Endodermal cell (in vitro differentiated cells): ENCODE results near the gene SPATA32. TPM values are rescaled to one million over a fixed set of nuclear protein-coding genes. Genes with fewer than 3 reads are reported as not detected.

Experiments used
- DNase-seq: peaks from one replicate; pipeline ENCODE4 v3.0.0-alpha.2; 2017
- H3K27ac ChIP-seq: 2 replicates; pipeline ENCODE4 v1.5.1; 2013; ENCODE audit warnings: mild to moderate bottlenecking, low read depth, low read length, moderate library complexity
- H3K27me3 ChIP-seq: 2 replicates; pipeline ENCODE4 v1.6.1; 2013; ENCODE audit warnings: mild to moderate bottlenecking, low read length, moderate library complexity; ENCODE audit not compliant: insufficient read depth, control insufficient read depth, poor library complexity, severe bottlenecking
- H3K36me3 ChIP-seq: 2 replicates; pipeline ENCODE4 v1.7.0; 2013; ENCODE audit warnings: mild to moderate bottlenecking, low read length, moderate library complexity; ENCODE audit not compliant: control insufficient read depth, insufficient read depth
- H3K4me1 ChIP-seq: one replicate; pipeline ENCODE4 v1.7.0; 2013; ENCODE audit warnings: low read length; ENCODE audit not compliant: control insufficient read depth, insufficient read depth
- H3K4me3 ChIP-seq: 2 replicates; pipeline ENCODE4 v1.5.1; 2013; ENCODE audit warnings: mild to moderate bottlenecking, low read length, moderate library complexity
- H3K9ac ChIP-seq: 2 replicates; pipeline ENCODE4 v1.6.1; 2013; ENCODE audit warnings: mild to moderate bottlenecking, low read length, moderate library complexity; ENCODE audit not compliant: poor library complexity, severe bottlenecking; ENCODE audit errors: extremely low read depth
- H3K9me3 ChIP-seq: 2 replicates; pipeline ENCODE4 v1.6.1; 2013; ENCODE audit warnings: mild to moderate bottlenecking, low read length, moderate library complexity; ENCODE audit not compliant: control insufficient read depth
- H3K27ac Mint-ChIP-seq: 2 replicates; pipeline ENCODE4 v1.8.0; 2020; ENCODE audit warnings: mixed read lengths
- H3K27me3 Mint-ChIP-seq: 2 replicates; pipeline ENCODE4 v1.8.0; 2021; ENCODE audit warnings: mild to moderate bottlenecking, mixed read lengths; ENCODE audit not compliant: insufficient read depth
- H3K36me3 Mint-ChIP-seq: 2 replicates; pipeline ENCODE4 v1.8.0; 2020; ENCODE audit warnings: low read depth, mixed read lengths
- H3K4me1 Mint-ChIP-seq: 2 replicates; pipeline ENCODE4 v1.8.0; 2020; ENCODE audit warnings: mixed read lengths
- H3K4me3 Mint-ChIP-seq: 2 replicates; pipeline ENCODE4 v1.8.0; 2020; ENCODE audit warnings: mild to moderate bottlenecking, moderate library complexity, mixed read lengths
- H3K9me3 Mint-ChIP-seq: 2 replicates; pipeline ENCODE4 v1.8.0; 2020; ENCODE audit warnings: mild to moderate bottlenecking, mixed read lengths
- WGBS, 2 experiments: methylation state at CpG; one replicate each; pipeline versions ENCODE4 v1.1.5 to v1.1.7; 2013; ENCODE audit warnings: missing lambda C conversion rate in 2 of 2, mixed read lengths in 1 of 2; ENCODE audit not compliant: insufficient coverage in 1 of 2, insufficient read length in 1 of 2; 5-methylcytosine and 5-hydroxymethylcytosine counted together
- total RNA-seq, 2 donors: library from RNA; stranded (reverse); fragmentation: NEBNext Ultra II Directional in 1 of 2; extraction: Animal tissue kit (Norgen Biotek cat#: 25700) in 1 of 2; gene quantifications; 2 replicates in 1 of 2; 3 replicates in 1 of 2; pipeline ENCODE4 v1.2.1, GENCODE V29; 2021
- TF ChIP-seq, protein P1 (sequence below): fragments of 200-600 bp; sonication (generic); conservative IDR thresholded peaks from 2 replicates; pipeline ENCODE4 v1.5.0; 2021; ENCODE audit warnings: antibody characterized with exemption, mild to moderate bottlenecking

The SPATA32 gene
- total RNA-seq, 2 donors from 2014 or later = 0.18 TPM; not detected in 1

DNA sequence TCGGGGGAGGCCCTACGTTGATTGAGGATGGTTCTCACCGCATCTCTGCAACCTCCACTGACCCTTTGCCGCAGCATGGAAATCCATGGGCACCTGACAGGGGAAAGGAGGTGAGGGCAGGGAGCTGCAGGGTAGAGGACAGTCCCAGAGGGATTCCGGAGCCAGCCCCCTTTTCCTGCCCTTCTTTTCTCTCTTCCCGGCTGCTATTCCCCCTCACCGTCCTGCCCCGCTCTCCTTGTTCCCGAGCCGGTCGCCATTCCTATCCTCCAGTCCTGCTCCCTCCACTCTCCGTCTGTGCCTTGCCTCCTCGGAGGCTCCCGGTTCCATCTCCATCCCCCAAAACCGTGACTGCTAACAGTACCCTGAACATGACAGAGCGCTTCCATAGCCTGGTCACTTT lies 4.8 kb downstream of the SPATA32 start:
- Histone ChIP-seq H3K27ac (no peak overlapping the region), H3K36me3 (no peaks in the 10 kb centered on the region), H3K9ac (no peak overlapping the region), H3K4me1 (peaks cover 6% of the 10 kb centered on the region), H3K4me3 (no peak overlapping the region), H3K9me3 (no peaks in the 10 kb centered on the region), H3K27me3 (peaks cover 8% of the 10 kb centered on the region)
- Mint-ChIP-seq H3K27ac (no peak overlapping the region), H3K4me1 (peaks cover 22% of the 10 kb centered on the region), H3K36me3 (no peaks in the 10 kb centered on the region), H3K4me3 (no peak overlapping the region), H3K27me3 (peaks cover 27% of the 10 kb centered on the region), H3K9me3 (no peaks in the 10 kb centered on the region)
- no peak for DNase-seq
- 79 to 82% methylated on average over 15 to 16 of the region's 16 CpGs for WGBS, 2 experiments
- TF ChIP-seq, protein P1, sequence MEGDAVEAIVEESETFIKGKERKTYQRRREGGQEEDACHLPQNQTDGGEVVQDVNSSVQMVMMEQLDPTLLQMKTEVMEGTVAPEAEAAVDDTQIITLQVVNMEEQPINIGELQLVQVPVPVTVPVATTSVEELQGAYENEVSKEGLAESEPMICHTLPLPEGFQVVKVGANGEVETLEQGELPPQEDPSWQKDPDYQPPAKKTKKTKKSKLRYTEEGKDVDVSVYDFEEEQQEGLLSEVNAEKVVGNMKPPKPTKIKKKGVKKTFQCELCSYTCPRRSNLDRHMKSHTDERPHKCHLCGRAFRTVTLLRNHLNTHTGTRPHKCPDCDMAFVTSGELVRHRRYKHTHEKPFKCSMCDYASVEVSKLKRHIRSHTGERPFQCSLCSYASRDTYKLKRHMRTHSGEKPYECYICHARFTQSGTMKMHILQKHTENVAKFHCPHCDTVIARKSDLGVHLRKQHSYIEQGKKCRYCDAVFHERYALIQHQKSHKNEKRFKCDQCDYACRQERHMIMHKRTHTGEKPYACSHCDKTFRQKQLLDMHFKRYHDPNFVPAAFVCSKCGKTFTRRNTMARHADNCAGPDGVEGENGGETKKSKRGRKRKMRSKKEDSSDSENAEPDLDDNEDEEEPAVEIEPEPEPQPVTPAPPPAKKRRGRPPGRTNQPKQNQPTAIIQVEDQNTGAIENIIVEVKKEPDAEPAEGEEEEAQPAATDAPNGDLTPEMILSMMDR = no peak

DNA sequence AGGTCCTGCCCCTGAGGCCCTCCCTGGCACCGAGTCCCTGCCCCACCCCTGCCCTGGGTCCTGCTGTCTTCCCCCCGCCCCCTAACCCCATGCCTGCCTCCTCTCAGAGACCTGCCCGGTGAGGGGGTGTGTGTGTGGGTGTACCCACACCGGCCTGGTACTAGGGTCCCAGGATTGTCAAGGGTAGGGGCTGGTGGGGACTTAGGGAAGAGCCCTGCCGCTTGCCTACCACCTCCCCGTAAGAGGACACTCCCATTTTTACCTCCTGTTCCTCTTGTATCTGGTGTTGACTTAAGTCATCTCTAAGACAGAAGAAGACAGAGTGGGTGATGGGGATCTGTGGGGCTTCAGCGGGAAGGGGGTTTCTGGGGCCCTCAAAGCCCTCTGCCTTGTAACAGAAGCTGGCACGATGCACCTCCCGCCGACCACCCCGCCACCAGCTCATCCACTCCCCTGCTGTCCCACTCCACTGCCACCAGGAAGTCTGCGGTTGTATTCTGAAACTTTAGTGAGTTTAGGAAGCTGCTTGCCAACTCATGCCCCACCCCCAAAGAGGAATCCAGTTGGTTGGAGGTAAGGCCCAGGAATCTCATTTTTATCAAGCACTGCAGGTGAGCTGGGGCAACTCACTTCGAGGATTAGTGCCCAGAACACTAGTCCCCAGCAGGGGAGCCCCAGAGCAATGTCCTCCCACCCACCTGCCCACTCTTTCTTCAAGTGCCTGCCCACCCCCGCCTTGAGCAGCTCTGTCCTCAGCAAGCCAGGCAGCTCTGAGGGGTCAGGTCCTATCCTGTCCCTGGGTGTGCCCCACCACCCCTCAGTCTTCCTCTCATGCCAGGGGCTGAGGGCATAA lies 5.6 kb downstream of the SPATA32 start:
- no peaks in the 10 kb centered on the region for H3K9me3 Mint-ChIP-seq
- TF ChIP-seq, protein P1 = peak; percentile 65
- WGBS, 2 experiments = 83 to 100% methylated on average over 1 to 11 of the region's 14 CpGs
- Histone ChIP-seq H3K9me3 (no peaks in the 10 kb centered on the region), H3K4me1 (peaks cover 6% of the 10 kb centered on the region), H3K36me3 (no peaks in the 10 kb centered on the region), H3K27ac (no peak overlapping the region), H3K27me3 (peaks cover 5% of the 10 kb centered on the region), H3K9ac (no peak overlapping the region), H3K4me3 (no peak overlapping the region)
- H3K27ac Mint-ChIP-seq = no peak overlapping the region
- peaks cover 21% of the 10 kb centered on the region for H3K4me1 Mint-ChIP-seq
- peak; percentile 85 for DNase-seq
- H3K27me3 Mint-ChIP-seq = peaks cover 25% of the 10 kb centered on the region
- H3K4me3 Mint-ChIP-seq = peak overlapping the region; percentile 30
- H3K36me3 Mint-ChIP-seq = no peaks in the 10 kb centered on the region

DNA sequence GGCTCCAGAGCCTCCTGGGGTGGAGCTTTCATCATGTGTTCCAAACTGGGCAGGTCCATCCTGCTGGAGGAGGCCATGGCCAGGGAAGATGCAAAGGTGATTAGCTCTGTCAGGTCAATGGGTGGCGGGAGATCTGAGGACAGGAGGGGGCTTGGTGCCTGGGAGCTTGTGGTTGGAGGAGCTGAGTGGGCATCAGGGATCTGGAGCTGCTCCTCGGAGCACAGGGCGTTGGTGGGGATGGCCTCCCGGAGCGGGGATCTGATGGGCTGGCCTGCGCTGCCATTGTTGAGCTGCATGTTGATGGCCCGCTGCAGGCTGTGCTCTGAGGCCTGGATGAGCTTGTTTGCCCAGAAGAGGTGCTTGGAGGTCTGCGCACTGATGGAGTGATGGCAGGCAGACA lies 6.5 kb downstream of the SPATA32 start:
- Histone ChIP-seq H3K4me1 (peaks cover 6% of the 10 kb centered on the region), H3K36me3 (peaks cover under 1% of the 10 kb centered on the region), H3K27ac (no peak overlapping the region), H3K9ac (no peak overlapping the region), H3K9me3 (no peaks in the 10 kb centered on the region), H3K27me3 (no peaks in the 10 kb centered on the region), H3K4me3 (no peak overlapping the region)
- H3K27me3 Mint-ChIP-seq = peaks cover 18% of the 10 kb centered on the region
- H3K9me3 Mint-ChIP-seq = no peaks in the 10 kb centered on the region
- DNase-seq = no peak
- H3K4me3 Mint-ChIP-seq = no peak overlapping the region
- WGBS, 2 experiments = 95 to 98% methylated on average over 7 to 8 of the region's 8 CpGs
- no peak overlapping the region for H3K27ac Mint-ChIP-seq
- H3K36me3 Mint-ChIP-seq = peaks cover 2% of the 10 kb centered on the region
- TF ChIP-seq, protein P1 = no peak
- peaks cover 21% of the 10 kb centered on the region for H3K4me1 Mint-ChIP-seq
